Ishikawa (cell line): ENCODE measurements around the gene C1GALT1C1.

Source experiments
- CEBPB ChIP-seq: IDR thresholded peaks from 2 replicates; pipeline ENCODE4 v1.6.1; 2012
- CREB1 ChIP-seq: IDR thresholded peaks from 2 replicates; pipeline ENCODE4 v1.6.1; 2012; ENCODE audit warnings: low read depth
- EGR1 ChIP-seq: IDR thresholded peaks from 2 replicates; pipeline ENCODE4 v1.6.1; 2012
- EP300 ChIP-seq: IDR thresholded peaks from 2 replicates; pipeline ENCODE4 v1.6.1; 2012; ENCODE audit warnings: borderline replicate concordance
- FOXM1 ChIP-seq: IDR thresholded peaks from 2 replicates; pipeline ENCODE4 v1.6.1; 2012; ENCODE audit warnings: low read depth, borderline replicate concordance
- NFIC ChIP-seq: IDR thresholded peaks from 2 replicates; pipeline ENCODE4 v1.6.1; 2012
- RAD21 ChIP-seq: IDR thresholded peaks from 2 replicates; pipeline ENCODE4 v1.6.1; 2012; ENCODE audit warnings: low read depth
- TAF1 ChIP-seq: IDR thresholded peaks from 2 replicates; pipeline ENCODE4 v1.6.1; 2012; ENCODE audit warnings: low read depth, mild to moderate bottlenecking
- TCF12 ChIP-seq: IDR thresholded peaks from 2 replicates; pipeline ENCODE4 v1.6.1; 2012; ENCODE audit warnings: low read depth
- TEAD4 ChIP-seq: IDR thresholded peaks from 2 replicates; pipeline ENCODE4 v1.6.1; 2012
- USF1 ChIP-seq: IDR thresholded peaks from 2 replicates; pipeline ENCODE4 v1.6.1; 2012
- YY1 ChIP-seq: IDR thresholded peaks from 2 replicates; pipeline ENCODE4 v1.6.1; 2012; ENCODE audit warnings: low read depth
- ZBTB7A ChIP-seq: IDR thresholded peaks from 2 replicates; pipeline ENCODE4 v1.6.1; 2012; ENCODE audit warnings: low read depth
- TF ChIP-seq, protein P1 (sequence below): IDR thresholded peaks from 2 replicates; pipeline ENCODE4 v1.6.1; 2012
- TF ChIP-seq, protein P2 (sequence below): IDR thresholded peaks from 2 replicates; pipeline ENCODE4 v1.6.1; 2012; ENCODE audit warnings: low read depth, mild to moderate bottlenecking

Gene C1GALT1C1

DNA sequence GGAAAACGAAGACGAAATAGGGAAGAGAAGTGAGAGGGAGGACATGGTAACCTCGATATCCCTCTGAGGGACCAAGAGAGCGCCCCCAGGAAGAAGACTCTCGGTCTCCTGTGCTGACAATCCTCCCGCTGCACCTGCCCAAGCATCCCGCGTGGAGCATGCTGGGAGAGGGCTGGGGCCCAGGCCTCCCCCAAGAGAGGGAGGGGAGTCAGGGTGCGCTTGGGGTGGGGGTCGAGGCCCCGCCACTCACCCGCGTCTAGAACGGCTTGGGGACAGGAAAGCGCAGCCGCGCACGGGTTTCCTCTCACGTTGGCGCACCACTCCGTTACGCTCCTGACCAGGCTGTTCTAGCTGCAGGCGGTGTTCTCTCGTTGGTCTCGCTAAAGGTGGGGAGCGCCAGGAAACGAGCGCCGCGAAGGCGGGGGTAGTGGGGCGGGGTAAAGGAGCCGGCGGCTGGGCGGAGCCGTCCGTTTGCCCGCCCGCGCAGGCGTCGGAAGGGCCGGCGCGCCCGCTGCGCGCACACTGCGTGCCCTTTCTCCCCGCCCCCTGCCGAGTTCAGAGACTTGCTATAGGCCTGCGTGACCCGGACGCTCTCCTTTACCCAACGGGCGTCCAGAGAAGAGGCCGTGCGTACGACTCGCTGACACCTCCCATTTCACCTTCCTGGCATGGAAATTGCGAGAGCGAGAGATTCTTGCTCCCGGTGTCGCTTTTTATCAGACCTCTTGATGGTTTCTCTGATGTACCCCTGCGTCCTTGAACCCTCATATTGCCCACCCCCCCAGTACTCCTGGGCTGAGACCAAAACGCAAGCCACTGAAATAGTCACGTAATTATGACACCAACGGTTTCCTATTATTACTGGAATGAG lies at the start of gene C1GALT1C1:
TSS of gene C1GALT1C1 (minus strand) at position 388 of the 871 bp plus-strand sequence. CDS start 2,888 bp downstream, outside the sequence.
- TF ChIP-seq CREB1 (no peak), USF1 (0 out of 2 replicates have a peak, but pooled peaks have one; percentile 6), ZBTB7A (peak; percentile 71; the same call in 1 of the 2 replicates)

GRCh38 chrX:120677004-120677652 lies 47.3 kb upstream of the C1GALT1C1 start:
- TF ChIP-seq FOXM1 (no peak), TEAD4 (no peak), ZBTB7A (no peak), TAF1 (no peak), RAD21 (no peak), CREB1 (no peak), NFIC (no peak), CEBPB (no peak), EGR1 (no peak), EP300 (no peak), USF1 (no peak), YY1 (no peak)
- TF ChIP-seq, protein P1, sequence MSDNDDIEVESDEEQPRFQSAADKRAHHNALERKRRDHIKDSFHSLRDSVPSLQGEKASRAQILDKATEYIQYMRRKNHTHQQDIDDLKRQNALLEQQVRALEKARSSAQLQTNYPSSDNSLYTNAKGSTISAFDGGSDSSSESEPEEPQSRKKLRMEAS = no peak
- TF ChIP-seq, protein P2, sequence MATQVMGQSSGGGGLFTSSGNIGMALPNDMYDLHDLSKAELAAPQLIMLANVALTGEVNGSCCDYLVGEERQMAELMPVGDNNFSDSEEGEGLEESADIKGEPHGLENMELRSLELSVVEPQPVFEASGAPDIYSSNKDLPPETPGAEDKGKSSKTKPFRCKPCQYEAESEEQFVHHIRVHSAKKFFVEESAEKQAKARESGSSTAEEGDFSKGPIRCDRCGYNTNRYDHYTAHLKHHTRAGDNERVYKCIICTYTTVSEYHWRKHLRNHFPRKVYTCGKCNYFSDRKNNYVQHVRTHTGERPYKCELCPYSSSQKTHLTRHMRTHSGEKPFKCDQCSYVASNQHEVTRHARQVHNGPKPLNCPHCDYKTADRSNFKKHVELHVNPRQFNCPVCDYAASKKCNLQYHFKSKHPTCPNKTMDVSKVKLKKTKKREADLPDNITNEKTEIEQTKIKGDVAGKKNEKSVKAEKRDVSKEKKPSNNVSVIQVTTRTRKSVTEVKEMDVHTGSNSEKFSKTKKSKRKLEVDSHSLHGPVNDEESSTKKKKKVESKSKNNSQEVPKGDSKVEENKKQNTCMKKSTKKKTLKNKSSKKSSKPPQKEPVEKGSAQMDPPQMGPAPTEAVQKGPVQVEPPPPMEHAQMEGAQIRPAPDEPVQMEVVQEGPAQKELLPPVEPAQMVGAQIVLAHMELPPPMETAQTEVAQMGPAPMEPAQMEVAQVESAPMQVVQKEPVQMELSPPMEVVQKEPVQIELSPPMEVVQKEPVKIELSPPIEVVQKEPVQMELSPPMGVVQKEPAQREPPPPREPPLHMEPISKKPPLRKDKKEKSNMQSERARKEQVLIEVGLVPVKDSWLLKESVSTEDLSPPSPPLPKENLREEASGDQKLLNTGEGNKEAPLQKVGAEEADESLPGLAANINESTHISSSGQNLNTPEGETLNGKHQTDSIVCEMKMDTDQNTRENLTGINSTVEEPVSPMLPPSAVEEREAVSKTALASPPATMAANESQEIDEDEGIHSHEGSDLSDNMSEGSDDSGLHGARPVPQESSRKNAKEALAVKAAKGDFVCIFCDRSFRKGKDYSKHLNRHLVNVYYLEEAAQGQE = no peak

- TF ChIP-seq TEAD4 (no peak), CEBPB (no peak), TCF12 (no peak), RAD21 (no peak), NFIC (no peak), CREB1 (no peak), TAF1 (no peak), ZBTB7A (no peak), USF1 (no peak), YY1 (no peak), EGR1 (no peak), FOXM1 (no peak), EP300 (no peak)
- TF ChIP-seq, protein P2 = no peak
- TF ChIP-seq, protein P1 = no peak
These were observed 43.1 kb upstream of the C1GALT1C1 start for GRCh38 chrX:120672841-120673530.

- TF ChIP-seq YY1 = no peak
These were observed 42.5 kb upstream of the C1GALT1C1 start for GRCh38 chrX:120672389-120672788.

DNA sequence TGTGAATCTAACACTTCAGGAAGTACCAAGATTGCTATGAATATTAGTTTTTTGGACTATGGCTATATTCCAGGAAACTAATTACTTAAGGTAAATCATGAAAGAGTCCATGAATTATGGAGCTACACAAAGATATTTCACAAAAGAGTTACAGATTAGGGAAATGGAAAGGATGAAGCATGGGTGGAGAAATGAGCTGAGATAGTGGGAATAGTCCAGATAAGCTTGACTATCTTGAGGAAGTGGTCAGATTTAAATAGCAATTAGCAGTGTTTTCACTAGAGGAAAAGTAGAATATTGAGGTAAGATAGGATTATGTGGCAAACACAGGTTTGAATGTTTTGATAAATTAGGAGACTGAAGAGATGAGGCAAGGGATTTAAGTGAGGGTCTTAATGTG lies 42.1 kb upstream of the C1GALT1C1 start:
- TF ChIP-seq RAD21 (no peak), EP300 (no peak), TCF12 (no peak), FOXM1 (no peak)
